ENCODE measurements around the gene IQUB.
"Not testable (repeated sequence)": the region's sequence is repeated elsewhere in the genome, so short reads cannot be mapped to it uniquely, and the experiment has no call there.

The IQUB gene

DNA sequence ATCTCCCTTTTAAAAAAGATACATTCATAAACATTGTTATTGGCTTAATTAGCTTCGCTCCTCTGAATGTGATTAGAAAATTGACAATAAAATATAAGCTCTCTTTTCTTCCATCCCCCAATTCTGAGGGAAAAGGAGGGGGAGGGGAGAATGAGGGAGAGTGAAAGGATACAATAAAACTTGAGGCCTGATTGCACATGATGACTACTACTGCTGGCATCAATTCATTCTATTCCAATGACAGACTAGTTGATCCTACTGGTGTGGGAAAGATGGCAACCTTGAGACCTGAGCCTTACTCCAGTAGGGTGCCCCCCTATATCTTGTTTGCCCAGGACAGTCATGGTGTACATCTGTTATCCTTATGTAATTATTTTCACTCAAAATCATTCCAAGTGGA is 4.5 kb upstream of the IQUB start:
- FAIRE-seq, result no peak

DNA sequence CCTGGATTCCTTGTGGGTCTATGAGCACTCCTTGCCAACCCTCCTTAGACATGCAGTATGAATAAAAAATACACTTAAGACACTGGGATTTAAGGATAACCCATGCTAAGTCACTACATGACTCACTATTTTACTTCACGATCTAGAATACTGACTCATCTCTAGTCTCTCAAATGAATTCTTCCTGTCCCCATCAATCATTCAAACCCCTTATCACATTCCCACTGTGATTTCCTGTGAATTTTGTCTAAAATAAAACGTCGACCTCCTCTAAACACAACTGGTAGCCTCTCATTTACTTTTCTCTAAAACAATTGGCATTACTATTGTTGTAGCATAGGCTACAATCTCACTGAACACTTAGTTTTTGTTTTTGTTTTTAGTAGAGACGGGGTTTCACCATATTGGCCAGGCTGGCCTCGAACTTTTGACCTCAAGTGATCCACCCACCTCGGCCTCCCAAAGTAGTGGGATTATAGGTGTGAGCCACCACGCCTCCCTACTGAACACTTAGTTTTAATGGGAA is 3.9 kb upstream of the IQUB start:
- no peak for FAIRE-seq

- FAIRE-seq, result peak; percentile 98
These were observed 2.7 kb upstream of the IQUB start for GRCh38 chr7:123537026-123537642.

- no peak for FAIRE-seq
These were observed 1.1 kb upstream of the IQUB start for GRCh38 chr7:123535517-123535916.

- no peak for FAIRE-seq
These were observed 439 bp downstream of the IQUB start for GRCh38 chr7:123533929-123534382.

DNA sequence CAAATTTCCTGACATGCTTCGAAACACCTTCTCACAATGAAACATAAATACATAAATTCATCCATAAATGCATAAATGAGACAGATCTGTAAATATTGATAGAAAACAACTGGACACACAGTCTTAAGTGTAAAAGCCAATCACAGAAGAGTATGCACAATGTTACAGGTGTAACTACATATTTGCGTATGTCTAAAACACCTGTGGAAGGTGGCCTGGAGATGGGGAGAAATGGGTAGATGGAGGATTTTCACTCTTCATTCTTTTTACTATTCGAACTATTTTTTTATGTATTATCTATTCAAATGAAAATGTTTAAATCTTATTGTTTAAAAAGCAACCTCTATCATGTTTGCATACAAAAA is 860 bp downstream of the IQUB start:
- no peak for FAIRE-seq

- not testable (repeated sequence) for FAIRE-seq
These were observed 1.4 kb downstream of the IQUB start for GRCh38 chr7:123532788-123533552.

DNA sequence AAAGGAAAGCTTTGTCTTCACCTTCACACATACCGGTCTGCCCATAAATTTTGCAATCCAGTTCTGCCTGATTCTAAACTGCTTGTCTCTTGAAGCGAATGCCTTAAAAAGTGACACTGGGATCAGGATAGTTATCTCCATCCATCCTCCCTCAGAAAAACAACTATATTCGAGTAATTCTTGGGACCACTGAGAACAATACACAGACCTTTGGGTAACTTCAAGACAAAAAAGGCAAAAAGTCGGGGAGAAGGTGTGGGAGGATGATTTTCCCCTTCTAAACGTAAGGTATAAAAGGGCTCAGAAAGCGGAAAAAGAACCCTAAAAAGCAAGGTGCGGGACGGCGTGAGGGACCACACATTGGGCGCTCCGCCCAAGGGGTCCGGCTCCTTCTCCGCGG is 2.1 kb downstream of the IQUB start:
- FAIRE-seq, result peak; percentile 45

DNA sequence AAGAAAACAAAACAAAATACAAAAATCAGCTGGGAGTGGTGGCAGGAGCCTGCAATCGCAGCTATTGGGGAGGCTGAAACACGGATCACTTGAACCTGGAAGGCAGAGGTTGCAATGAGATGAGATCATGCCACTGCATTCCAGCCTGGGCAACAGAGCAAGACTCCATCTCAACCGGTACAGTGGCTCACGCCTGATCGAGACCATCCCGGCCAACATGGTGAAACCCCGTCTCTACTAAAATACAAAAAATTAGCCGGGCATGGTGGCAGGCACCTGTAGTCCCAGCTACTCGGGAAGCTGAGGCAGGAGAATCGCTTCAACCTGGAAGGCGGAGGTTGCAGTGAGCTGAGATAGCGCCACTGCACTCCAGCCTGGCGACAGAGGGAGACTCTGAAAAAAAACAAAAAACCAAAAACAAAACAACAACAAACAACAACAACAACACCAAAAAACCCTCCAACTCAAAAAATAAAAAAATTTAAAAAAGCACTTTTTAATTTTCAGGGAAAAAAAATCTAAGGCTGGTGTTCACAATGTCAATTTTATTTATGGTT is 4.3 kb downstream of the IQUB start:
- not testable (repeated sequence) for FAIRE-seq

GRCh38 chr7:123528265-123528664 is 6.1 kb downstream of the IQUB start:
- no peak for FAIRE-seq

DNA sequence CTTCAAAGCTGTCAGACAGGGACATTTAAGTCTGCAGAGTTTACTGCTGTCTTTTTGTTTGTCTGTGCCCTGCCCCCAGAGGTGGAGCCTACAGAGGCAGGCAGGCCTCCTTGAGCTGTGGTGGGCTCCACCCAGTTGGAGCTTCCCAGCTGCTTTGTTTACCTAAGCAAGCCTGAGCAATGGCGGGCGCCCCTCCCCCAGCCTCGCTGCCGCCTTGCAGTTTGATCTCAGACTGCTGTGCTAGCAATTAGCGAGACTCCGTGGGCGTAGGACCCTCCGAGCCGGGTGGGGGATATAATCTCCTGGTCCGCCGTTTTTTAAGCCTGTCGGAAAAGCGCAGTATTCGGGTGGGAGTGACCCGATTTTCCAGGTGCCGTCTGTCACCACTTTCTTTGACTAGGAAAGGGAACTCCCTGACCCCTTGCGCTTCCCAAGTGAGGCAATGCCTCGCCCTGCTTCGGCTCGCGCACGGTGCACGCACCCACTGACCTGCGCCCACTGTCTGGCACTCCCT is 6.6 kb downstream of the IQUB start:
- not testable (repeated sequence) for FAIRE-seq

DNA sequence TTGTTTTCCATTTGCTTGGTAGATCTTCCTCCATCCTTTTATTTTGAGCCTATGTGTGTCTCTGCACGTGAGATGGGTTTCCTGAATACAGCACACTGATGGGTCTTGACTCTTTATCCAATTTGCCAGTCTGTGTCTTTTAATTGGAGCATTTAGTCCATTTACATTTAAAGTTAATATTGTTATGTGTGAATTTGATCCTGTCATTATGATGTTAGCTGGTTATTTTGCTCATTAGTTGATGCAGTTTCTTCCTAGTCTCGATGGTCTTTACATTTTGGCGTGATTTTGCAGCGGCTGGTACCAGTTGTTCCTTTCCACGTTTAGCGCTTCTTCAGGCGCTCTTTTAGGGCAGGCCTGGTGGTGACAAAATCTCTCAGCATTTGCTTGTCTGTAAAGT is 7.9 kb downstream of the IQUB start:
- not testable (repeated sequence) for FAIRE-seq

DNA sequence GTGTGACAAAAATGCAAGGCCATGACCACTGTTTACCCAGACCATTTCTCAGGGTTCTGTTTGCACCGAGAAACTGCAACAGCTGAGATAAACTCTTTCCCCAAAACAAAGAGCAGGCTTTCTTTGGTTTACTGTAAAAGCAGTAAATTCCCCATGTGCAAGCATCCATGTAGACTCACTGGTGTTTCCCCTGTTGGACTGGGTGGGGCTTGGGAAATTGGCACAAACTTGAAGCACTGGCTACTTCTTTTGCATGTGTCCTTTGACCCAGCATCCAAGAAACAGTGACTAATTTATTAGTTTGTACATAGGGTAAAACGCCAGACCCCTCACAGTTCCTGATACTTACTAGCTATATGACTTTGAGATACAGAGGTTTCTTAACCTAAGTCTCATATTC is 12.3 kb downstream of the IQUB start:
- no peak for FAIRE-seq

GRCh38 chr7:123505221-123505620 is 29.2 kb downstream of the IQUB start:
- FAIRE-seq, result no peak

DNA sequence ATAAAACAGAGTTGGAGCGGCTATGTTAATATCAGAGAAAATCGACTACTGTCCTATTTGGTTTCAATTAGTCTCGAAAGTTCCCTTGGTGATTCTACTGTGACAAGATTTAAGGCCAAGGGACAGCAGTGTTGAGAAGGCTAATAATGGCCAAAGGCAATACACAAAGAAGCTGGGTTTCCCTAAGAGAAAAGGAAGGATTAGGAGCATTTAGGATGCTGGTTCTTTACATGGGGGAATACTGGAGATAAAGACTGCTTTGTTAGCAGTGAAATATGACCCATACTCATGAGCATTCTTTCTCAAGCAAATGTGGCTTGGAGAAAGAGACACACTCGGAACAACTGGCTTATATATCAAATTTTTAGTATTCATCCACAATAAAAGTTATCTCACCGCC is 32.2 kb downstream of the IQUB start:
- no peak for FAIRE-seq

GRCh38 chr7:123500878-123501489 is 33.4 kb downstream of the IQUB start:
- no peak for FAIRE-seq

DNA sequence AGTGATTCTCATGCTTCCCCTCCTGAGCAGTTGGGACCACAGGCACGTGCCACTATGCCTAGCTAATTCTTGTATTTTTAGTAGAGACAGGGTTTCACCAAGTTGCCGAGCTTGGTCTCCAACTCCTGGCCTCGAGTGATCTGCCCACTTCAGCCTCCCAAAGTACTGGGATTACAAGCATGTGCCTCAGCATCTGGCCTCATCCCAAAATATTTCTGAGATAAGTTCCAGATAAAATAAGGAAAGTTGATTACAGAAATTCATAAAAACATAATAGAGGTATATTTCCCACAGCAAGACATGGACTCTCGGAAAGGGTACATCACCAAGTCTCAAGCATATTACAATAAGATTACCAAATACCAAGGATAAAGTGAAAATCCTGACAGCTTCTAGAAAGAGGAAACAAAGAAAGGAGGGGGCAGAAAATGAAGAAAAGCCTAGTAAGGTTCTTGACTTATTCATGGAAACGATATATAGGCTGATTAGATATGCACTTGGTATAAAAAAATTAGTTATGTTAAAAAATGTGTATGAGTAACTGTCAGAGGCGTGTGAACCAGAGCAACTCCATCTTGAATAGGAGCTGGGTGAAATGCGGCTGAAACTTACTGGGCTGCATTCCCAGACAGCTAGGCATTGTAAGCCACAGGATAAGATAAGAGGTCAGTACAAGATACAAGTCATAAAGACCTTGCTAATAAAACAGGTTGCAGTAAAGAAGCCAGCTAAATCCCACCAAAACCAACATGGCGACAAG is 35.0 kb downstream of the IQUB start:
- FAIRE-seq, result no peak

DNA sequence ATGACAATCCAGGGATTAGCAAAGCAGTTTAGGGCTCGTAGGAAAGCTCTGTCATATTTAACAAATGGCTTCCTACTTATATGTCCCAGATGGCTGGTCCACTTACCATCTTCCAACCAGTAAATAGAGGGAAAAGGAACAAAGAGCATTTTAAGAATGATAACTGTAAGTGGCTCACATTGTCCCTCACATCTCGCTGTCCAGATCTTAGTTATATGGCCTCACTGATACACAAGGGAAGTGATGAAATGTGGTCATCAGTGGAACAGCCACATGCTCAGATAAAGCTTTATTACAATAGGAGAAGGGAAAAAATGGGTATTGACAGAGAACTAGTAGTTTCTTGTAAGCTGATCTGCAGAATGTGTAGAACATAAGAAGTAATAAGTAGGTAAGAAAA is 35.8 kb downstream of the IQUB start:
- FAIRE-seq, result no peak

DNA sequence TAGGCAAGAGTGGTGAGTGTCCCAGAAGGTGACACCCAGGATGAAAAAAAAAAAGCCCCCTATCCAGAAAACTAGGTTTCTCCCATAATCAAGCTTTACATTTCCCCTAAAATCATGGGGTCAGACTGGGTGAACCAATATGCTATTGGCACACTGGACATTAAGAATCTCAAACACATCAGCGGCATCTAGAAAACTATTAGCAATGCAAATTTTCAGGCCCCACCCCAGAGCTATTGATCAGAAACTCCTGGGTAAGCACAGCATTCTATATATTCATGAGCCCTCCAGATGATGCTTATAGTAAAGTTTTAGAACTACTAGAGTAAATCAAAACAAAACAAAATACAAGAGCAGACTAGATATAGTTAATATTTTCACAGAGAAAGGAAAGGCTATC is 36.4 kb downstream of the IQUB start:
- no peak for FAIRE-seq

- peak; percentile 100 for FAIRE-seq
These were observed 40.1 kb downstream of the IQUB start for GRCh38 chr7:123494193-123494796.

DNA sequence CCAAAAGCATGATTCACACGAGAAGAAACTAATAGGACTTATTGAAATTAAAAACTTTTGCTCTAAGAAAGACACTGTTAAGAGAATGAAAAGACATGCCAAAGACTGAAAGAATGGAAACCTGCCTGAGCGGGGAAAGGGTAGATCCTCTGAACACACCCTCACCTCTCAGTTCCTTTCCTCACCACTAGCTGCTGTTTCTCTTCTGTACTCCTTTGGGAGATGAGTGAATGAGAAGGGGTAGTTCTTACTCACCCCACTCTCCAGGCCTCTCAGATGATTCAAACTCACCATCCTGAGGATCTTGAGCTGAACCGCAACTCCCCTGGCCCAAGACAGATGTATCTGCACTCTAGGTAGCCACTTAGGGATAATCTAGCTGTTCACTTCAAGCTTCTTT is 41.9 kb downstream of the IQUB start:
- FAIRE-seq, result no peak

GRCh38 chr7:123485721-123486120 is 48.7 kb downstream of the IQUB start:
- no peak for FAIRE-seq
